Trophoblast cell (in vitro differentiated cells and primary cell): ENCODE data around the gene MTX2.

Source experiments
- DNase-seq, 2 donors: peaks; one replicate each; pipeline ENCODE4 v3.0.0-alpha.2; 2016
- H2AFZ ChIP-seq: 2 replicates; pipeline ENCODE4 v1.6.1; 2013; ENCODE audit warnings: low read length, moderate library complexity, mild to moderate bottlenecking; ENCODE audit not compliant: insufficient read depth, poor library complexity
- H2AK5ac ChIP-seq: 2 replicates; pipeline ENCODE4 v1.6.1; 2013; ENCODE audit warnings: mild to moderate bottlenecking, low read length
- H2BK120ac ChIP-seq: 2 replicates; pipeline ENCODE4 v1.6.1; 2013; ENCODE audit warnings: low read length, mild to moderate bottlenecking, moderate library complexity; ENCODE audit not compliant: insufficient read depth, poor library complexity
- H2BK12ac ChIP-seq: 2 replicates; pipeline ENCODE4 v1.6.1; 2013; ENCODE audit warnings: mild to moderate bottlenecking, low read length, moderate library complexity
- H2BK5ac ChIP-seq: 2 replicates; pipeline ENCODE4 v1.6.1; 2013; ENCODE audit warnings: low read length, low read depth, moderate library complexity, mild to moderate bottlenecking; ENCODE audit not compliant: poor library complexity
- H3K14ac ChIP-seq: 2 replicates; pipeline ENCODE4 v1.6.1; 2013; ENCODE audit warnings: mild to moderate bottlenecking, low read length
- H3K18ac ChIP-seq: 2 replicates; pipeline ENCODE4 v1.6.1; 2013; ENCODE audit warnings: mild to moderate bottlenecking, low read length
- H3K23ac ChIP-seq: 2 replicates; pipeline ENCODE4 v1.6.1; 2013; ENCODE audit warnings: low read length
- H3K27ac ChIP-seq: 2 replicates; pipeline ENCODE4 v1.5.1; 2013; ENCODE audit warnings: low read depth, mild to moderate bottlenecking, inconsistent platforms, low read length, moderate library complexity
- H3K27me3 ChIP-seq: 2 replicates; pipeline ENCODE4 v1.6.1; 2013; ENCODE audit warnings: inconsistent platforms, mild to moderate bottlenecking, low read length, moderate library complexity; ENCODE audit not compliant: insufficient read depth
- H3K36me3 ChIP-seq, 2 experiments: 1 replicate in 1 of 2; 2 replicates in 1 of 2; pipeline ENCODE4 v1.6.1; 2013; ENCODE audit warnings: low read length in 2 of 2, mild to moderate bottlenecking in 2 of 2, moderate library complexity in 1 of 2; ENCODE audit not compliant: insufficient read depth in 2 of 2, control insufficient read depth in 1 of 2
- H3K4ac ChIP-seq: 2 replicates; pipeline ENCODE4 v1.6.1; 2013; ENCODE audit warnings: low read depth, mild to moderate bottlenecking, low read length, moderate library complexity
- H3K4me1 ChIP-seq, 2 experiments: 1 replicate in 1 of 2; 2 replicates in 1 of 2; pipeline ENCODE4 v1.6.1; 2013; ENCODE audit warnings: low read length in 2 of 2, mild to moderate bottlenecking in 2 of 2, moderate library complexity in 1 of 2; ENCODE audit not compliant: insufficient read depth in 2 of 2, control insufficient read depth in 1 of 2
- H3K4me2 ChIP-seq: 2 replicates; pipeline ENCODE4 v1.6.1; 2013; ENCODE audit warnings: inconsistent platforms, mild to moderate bottlenecking, low read length, moderate library complexity
- H3K4me3 ChIP-seq: 2 replicates; pipeline ENCODE4 v1.5.1; 2013; ENCODE audit warnings: mild to moderate bottlenecking, low read depth, low read length, inconsistent platforms
- H3K79me1 ChIP-seq: one replicate; pipeline ENCODE4 v1.6.1; 2013; ENCODE audit warnings: low read length
- H3K79me2 ChIP-seq: 2 replicates; pipeline ENCODE4 v1.6.1; 2013; ENCODE audit warnings: low read length, mild to moderate bottlenecking; ENCODE audit not compliant: control insufficient read depth, insufficient read depth, poor library complexity
- H3K9ac ChIP-seq: 2 replicates; pipeline ENCODE4 v1.6.1; 2013; ENCODE audit warnings: mild to moderate bottlenecking, low read length
- H3K9me3 ChIP-seq: 2 replicates; pipeline ENCODE4 v1.6.1; 2013; ENCODE audit warnings: low read depth, mild to moderate bottlenecking, control low read depth, inconsistent platforms, low read length; ENCODE audit not compliant: insufficient read depth
- H4K12ac ChIP-seq: 2 replicates; pipeline ENCODE4 v1.6.1; 2013; ENCODE audit warnings: low read depth, mild to moderate bottlenecking, low read length, moderate library complexity
- H4K8ac ChIP-seq: 2 replicates; pipeline ENCODE4 v1.6.1; 2013; ENCODE audit warnings: low read depth, mild to moderate bottlenecking, low read length, moderate library complexity
- H4K91ac ChIP-seq: one replicate; pipeline ENCODE4 v1.6.1; 2013; ENCODE audit warnings: low read depth, mild to moderate bottlenecking, low read length, moderate library complexity
- WGBS: extraction: QIAGEN DNeasy Blood & Tissue Kit; methylation state at CpG from one replicate; pipeline ENCODE4 v1.1.7; 2013; ENCODE audit warnings: missing lambda C conversion rate; ENCODE audit not compliant: insufficient read length, insufficient coverage; ENCODE audit errors: extremely low coverage; 5-methylcytosine and 5-hydroxymethylcytosine counted together

MTX2 gene

GRCh38 chr2:176328149-176328548 is 58.9 kb downstream of the MTX2 start:
- Histone ChIP-seq H3K9ac (no peak overlapping the region), H3K4ac (no peak overlapping the region), H3K23ac (no peak overlapping the region), H2AK5ac (no peak overlapping the region), H3K14ac (no peak overlapping the region), H3K79me1 (no peaks in the 10 kb centered on the region), H3K27me3 (no peaks in the 10 kb centered on the region), H2BK12ac (no peak overlapping the region), H2BK120ac (no peak overlapping the region), H3K4me3 (no peak overlapping the region), H3K79me2 (no peaks in the 10 kb centered on the region), H2AFZ (no peak overlapping the region), H3K27ac (no peak overlapping the region), H3K36me3 (no peaks in the 10 kb centered on the region), H3K18ac (no peak overlapping the region), H3K4me1 (no peaks in the 10 kb centered on the region), H3K4me2 (no peak overlapping the region), H3K9me3 (no peaks in the 10 kb centered on the region), H4K8ac (no peak overlapping the region), H2BK5ac (no peak overlapping the region), H4K12ac (no peak overlapping the region), H4K91ac (no peak overlapping the region)
- no peak for DNase-seq
- WGBS: 100% methylated on average over 1 of the region's 3 CpGs

GRCh38 chr2:176330612-176331011 is 61.4 kb downstream of the MTX2 start:
- H3K18ac ChIP-seq: no peak overlapping the region
- no peak overlapping the region for H3K14ac ChIP-seq
- no peak overlapping the region for H2AK5ac ChIP-seq
- no peak overlapping the region for H3K9ac ChIP-seq
- no peak overlapping the region for H4K8ac ChIP-seq
- no peak overlapping the region for H2BK5ac ChIP-seq
- H2AFZ ChIP-seq: no peak overlapping the region
- no peak overlapping the region for H4K91ac ChIP-seq
- no peak overlapping the region for H3K4ac ChIP-seq
- no peak overlapping the region for H2BK120ac ChIP-seq
- no peaks in the 10 kb centered on the region for H3K79me1 ChIP-seq
- no peaks in the 10 kb centered on the region for H3K36me3 ChIP-seq
- H3K23ac ChIP-seq: no peak overlapping the region
- DNase-seq: no peak
- no CpG with 5 or more reads among the region's 1 CpG for WGBS
- no peaks in the 10 kb centered on the region for H3K4me1 ChIP-seq
- no peak overlapping the region for H3K4me3 ChIP-seq
- no peaks in the 10 kb centered on the region for H3K79me2 ChIP-seq
- H4K12ac ChIP-seq: no peak overlapping the region
- no peak overlapping the region for H2BK12ac ChIP-seq
- no peaks in the 10 kb centered on the region for H3K27me3 ChIP-seq
- H3K4me2 ChIP-seq: no peak overlapping the region
- no peaks in the 10 kb centered on the region for H3K9me3 ChIP-seq
- no peak overlapping the region for H3K27ac ChIP-seq

GRCh38 chr2:176331646-176332045 is 62.4 kb downstream of the MTX2 start:
- no peaks in the 10 kb centered on the region for H3K79me2 ChIP-seq
- no CpG with 5 or more reads among the region's 1 CpG for WGBS

GRCh38 chr2:176334729-176335128 is 65.5 kb downstream of the MTX2 start:
- no CpG with 5 or more reads among the region's 1 CpG for WGBS
- H2AFZ ChIP-seq: no peak overlapping the region
- H3K79me2 ChIP-seq: no peaks in the 10 kb centered on the region
- H2AK5ac ChIP-seq: no peak overlapping the region
- no peaks in the 10 kb centered on the region for H3K9me3 ChIP-seq
- H3K4me2 ChIP-seq: no peak overlapping the region
- H2BK5ac ChIP-seq: no peak overlapping the region
- H3K4ac ChIP-seq: no peak overlapping the region
- H3K9ac ChIP-seq: no peak overlapping the region
- no peak overlapping the region for H4K8ac ChIP-seq
- H3K4me1 ChIP-seq: no peaks in the 10 kb centered on the region
- no peak overlapping the region for H3K4me3 ChIP-seq
- no peak overlapping the region for H3K18ac ChIP-seq
- no peak overlapping the region for H3K27ac ChIP-seq
- peaks cover 4 to 7% of the 10 kb centered on the region in 2 experiments for H3K36me3 ChIP-seq
- no peak overlapping the region for H3K23ac ChIP-seq
- no peak overlapping the region for H4K91ac ChIP-seq
- H3K14ac ChIP-seq: no peak overlapping the region
- H4K12ac ChIP-seq: no peak overlapping the region
- no peaks in the 10 kb centered on the region for H3K79me1 ChIP-seq
- no peak overlapping the region for H2BK12ac ChIP-seq
- no peak overlapping the region for H2BK120ac ChIP-seq
- H3K27me3 ChIP-seq: no peaks in the 10 kb centered on the region
- no peak for DNase-seq

More at GRCh38 chr2:176331646-176332045, 62.4 kb downstream of the MTX2 start:
- no peaks in the 10 kb centered on the region for H3K79me1 ChIP-seq
- H3K27me3 ChIP-seq: no peaks in the 10 kb centered on the region
- no peak overlapping the region for H3K14ac ChIP-seq
- no peak overlapping the region for H3K4me2 ChIP-seq
- no peak overlapping the region for H3K27ac ChIP-seq
- no peak overlapping the region for H2AFZ ChIP-seq
- no peaks in the 10 kb centered on the region for H3K9me3 ChIP-seq
- no peak overlapping the region for H3K23ac ChIP-seq
- H2AK5ac ChIP-seq: no peak overlapping the region
- H3K18ac ChIP-seq: no peak overlapping the region
- DNase-seq: no peak
- no peak overlapping the region for H3K4ac ChIP-seq
- no peak overlapping the region for H2BK12ac ChIP-seq
- no peak overlapping the region for H4K12ac ChIP-seq
- H3K36me3 ChIP-seq: no peaks in the 10 kb centered on the region
- no peak overlapping the region for H2BK5ac ChIP-seq
- no peak overlapping the region for H3K9ac ChIP-seq
- no peak overlapping the region for H4K8ac ChIP-seq
- H2BK120ac ChIP-seq: no peak overlapping the region
- no peak overlapping the region for H3K4me3 ChIP-seq
- no peaks in the 10 kb centered on the region for H3K4me1 ChIP-seq
- no peak overlapping the region for H4K91ac ChIP-seq
